GM12891 (cell line): ENCODE measurements around the gene APMAP.

ENCODE experiments used
- PAX5 ChIP-seq: IDR thresholded peaks from 2 replicates; pipeline ENCODE4 v1.6.1; 2011; ENCODE audit warnings: low read length, moderate library complexity, mild to moderate bottlenecking; ENCODE audit not compliant: insufficient read depth, severe bottlenecking
- POLR2A ChIP-seq: IDR thresholded peaks from 2 replicates; pipeline ENCODE4 v1.6.1; 2011; ENCODE audit warnings: low read depth, low read length, control low read depth
- POLR2AphosphoS5 ChIP-seq: IDR thresholded peaks from 2 replicates; pipeline ENCODE4 v1.6.1; 2011; ENCODE audit warnings: low read depth, low read length, control low read depth
- POU2F2 ChIP-seq: IDR thresholded peaks from 2 replicates; pipeline ENCODE4 v1.6.1; 2011; ENCODE audit warnings: low read depth, mild to moderate bottlenecking, control low read depth, low read length, moderate library complexity
- TAF1 ChIP-seq: IDR thresholded peaks from 2 replicates; pipeline ENCODE4 v1.6.1; 2011; ENCODE audit warnings: low read depth, low read length, control low read depth

GRCh38 chr20:24918579-24919566 lies 73.7 kb downstream of the APMAP start:
- TF ChIP-seq POLR2A (no peak), POLR2AphosphoS5 (no peak), PAX5 (no peak), TAF1 (no peak), POU2F2 (no peak)
